Fibroblast of lung (primary cell): ENCODE measurements around the gene PLA2G3. TPM values are rescaled to one million over a fixed set of nuclear protein-coding genes. Genes with fewer than 3 reads are reported as not detected.

Experiments used
- DNase-seq, 2 donors: peaks; one replicate each; pipeline versions ENCODE4 v3.0.0 to v3.0.0-alpha.2; 2010; ENCODE audit warnings: low read depth in 2 of 2
- H2AFZ ChIP-seq: 2 replicates; pipeline ENCODE4 v1.5.1; 2012; ENCODE audit warnings: low read length, control low read depth, inconsistent platforms
- H3K27ac ChIP-seq: 2 replicates; pipeline ENCODE4 v1.5.1; 2011; ENCODE audit warnings: low read length, control low read depth; ENCODE audit not compliant: insufficient read depth
- H3K27me3 ChIP-seq: 2 replicates; pipeline ENCODE4 v1.5.1; 2011; ENCODE audit warnings: mild to moderate bottlenecking, low read length; ENCODE audit not compliant: control insufficient read depth, insufficient read depth
- H3K36me3 ChIP-seq: 2 replicates; pipeline ENCODE4 v1.5.1; 2011; ENCODE audit warnings: low read length; ENCODE audit not compliant: control insufficient read depth, insufficient read depth
- H3K4me1 ChIP-seq: 2 replicates; pipeline ENCODE4 v1.5.1; 2011; ENCODE audit warnings: low read length; ENCODE audit not compliant: control insufficient read depth, insufficient read depth; ENCODE audit errors: extremely low read depth
- H3K4me2 ChIP-seq: 2 replicates; pipeline ENCODE4 v1.5.1; 2011; ENCODE audit warnings: low read length, control low read depth; ENCODE audit not compliant: insufficient read depth; ENCODE audit errors: extremely low read depth
- H3K4me3 ChIP-seq, 4 experiments: fragments of 200-600 bp in 1 of 4; sonication (generic) in 1 of 4; replicated peaks in 1 of 4; 2 replicates each; pipeline ENCODE4 v1.5.1; 2011 to 2016; ENCODE audit warnings: low read length in 4 of 4, low read depth in 3 of 4, mild to moderate bottlenecking in 3 of 4, control low read depth in 2 of 4, inconsistent platforms in 1 of 4, mixed read lengths in 1 of 4; ENCODE audit not compliant: insufficient read depth in 1 of 4; ENCODE audit errors: control extremely low read depth in 1 of 4
- H3K79me2 ChIP-seq: 2 replicates; pipeline ENCODE4 v1.5.1; 2012; ENCODE audit warnings: mild to moderate bottlenecking, low read length, inconsistent platforms; ENCODE audit not compliant: control insufficient read depth, insufficient read depth
- H3K9ac ChIP-seq: 2 replicates; pipeline ENCODE4 v1.5.1; 2011; ENCODE audit warnings: mild to moderate bottlenecking, low read length, control low read depth; ENCODE audit not compliant: insufficient read depth
- H3K9me3 ChIP-seq: 2 replicates; pipeline ENCODE4 v1.5.1; 2012; ENCODE audit warnings: low read depth, low read length; ENCODE audit not compliant: control insufficient read depth, insufficient read depth
- H4K20me1 ChIP-seq: 2 replicates; pipeline ENCODE4 v1.5.1; 2011; ENCODE audit warnings: low read length; ENCODE audit not compliant: control insufficient read depth, insufficient read depth; ENCODE audit errors: extremely low read depth
- EZH2 ChIP-seq: IDR thresholded peaks from 2 replicates; pipeline ENCODE4 v1.5.1; 2012; ENCODE audit warnings: low read length, control low read depth, mild to moderate bottlenecking; ENCODE audit errors: missing control alignments
- polyA plus RNA-seq, 2 donors: library from polyadenylated mRNA; depleted of rRNA in 1 of 2; stranded (reverse) in 1 of 2; unstranded in 1 of 2; fragments of >200 nt; gene quantifications; 2 replicates each; pipeline ENCODE4 v1.2.1, GENCODE V29; 2011 to 2012; ENCODE audit warnings: missing spikeins in 1 of 2
- total RNA-seq: library from RNA; depleted of rRNA; stranded (reverse); fragments of >200 nt; gene quantifications from 2 replicates; pipeline ENCODE4 v1.2.1, GENCODE V29; 2014
- TF ChIP-seq, protein P1 (sequence below), 2 donors: IDR thresholded peaks in 1 of 2; conservative IDR thresholded peaks in 1 of 2; 1 replicate in 1 of 2; 2 replicates in 1 of 2; pipeline ENCODE4 v1.5.1; 2011 to 2012; ENCODE audit warnings: low read length in 2 of 2, control low read depth in 1 of 2, inconsistent platforms in 1 of 2, low read depth in 1 of 2, mild to moderate bottlenecking in 1 of 2

Gene PLA2G3
- total and polyA plus RNA-seq, 2 donors (not counting 1 experiment from before 2014, with no cell fraction given): 0.18 to 0.33 TPM

- Histone ChIP-seq H3K36me3 (no peaks in the 10 kb centered on the region), H3K79me2 (no peaks in the 10 kb centered on the region), H3K4me1 (no peaks in the 10 kb centered on the region), H4K20me1 (no peaks in the 10 kb centered on the region), H3K4me3 (no peak overlapping the region), H3K27me3 (peaks cover 9% of the 10 kb centered on the region), H2AFZ (no peak overlapping the region), H3K9me3 (no peaks in the 10 kb centered on the region), H3K4me2 (no peak overlapping the region), H3K9ac (no peak overlapping the region), H3K27ac (no peak overlapping the region)
- TF ChIP-seq, protein P1, sequence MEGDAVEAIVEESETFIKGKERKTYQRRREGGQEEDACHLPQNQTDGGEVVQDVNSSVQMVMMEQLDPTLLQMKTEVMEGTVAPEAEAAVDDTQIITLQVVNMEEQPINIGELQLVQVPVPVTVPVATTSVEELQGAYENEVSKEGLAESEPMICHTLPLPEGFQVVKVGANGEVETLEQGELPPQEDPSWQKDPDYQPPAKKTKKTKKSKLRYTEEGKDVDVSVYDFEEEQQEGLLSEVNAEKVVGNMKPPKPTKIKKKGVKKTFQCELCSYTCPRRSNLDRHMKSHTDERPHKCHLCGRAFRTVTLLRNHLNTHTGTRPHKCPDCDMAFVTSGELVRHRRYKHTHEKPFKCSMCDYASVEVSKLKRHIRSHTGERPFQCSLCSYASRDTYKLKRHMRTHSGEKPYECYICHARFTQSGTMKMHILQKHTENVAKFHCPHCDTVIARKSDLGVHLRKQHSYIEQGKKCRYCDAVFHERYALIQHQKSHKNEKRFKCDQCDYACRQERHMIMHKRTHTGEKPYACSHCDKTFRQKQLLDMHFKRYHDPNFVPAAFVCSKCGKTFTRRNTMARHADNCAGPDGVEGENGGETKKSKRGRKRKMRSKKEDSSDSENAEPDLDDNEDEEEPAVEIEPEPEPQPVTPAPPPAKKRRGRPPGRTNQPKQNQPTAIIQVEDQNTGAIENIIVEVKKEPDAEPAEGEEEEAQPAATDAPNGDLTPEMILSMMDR (conservative IDR thresholded peaks at IDR 0.05 in 1 of 2, IDR thresholded peaks at IDR 0.05 in 1 of 2; ENCODE audit: low read depth in 1 of 2, low read length in 2 of 2): no peak
- no peak for TF ChIP-seq EZH2
- DNase-seq: no peak
Observed at GRCh38 chr22:31136155-31136554, 4.2 kb downstream of the PLA2G3 start.

DNA sequence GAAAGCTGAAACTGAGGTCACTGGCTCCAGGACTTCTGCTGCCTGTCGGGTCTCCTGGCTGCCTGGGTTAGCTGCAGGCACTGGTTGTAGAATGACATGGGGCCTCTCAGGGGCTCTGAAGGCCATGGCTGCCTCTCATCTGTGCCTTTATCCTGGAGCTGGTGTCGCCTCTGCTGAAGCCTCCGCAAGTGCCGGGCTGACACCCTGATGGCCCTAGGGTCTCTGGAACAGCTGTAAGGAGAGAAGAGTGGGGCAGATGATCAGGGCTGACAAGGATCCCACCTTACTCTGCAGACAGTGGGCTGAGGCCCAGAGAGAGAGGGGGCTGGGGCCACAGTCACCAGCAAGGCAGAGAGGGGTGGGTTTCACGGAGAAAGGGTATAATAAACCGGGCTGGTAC, 4.6 kb downstream of the PLA2G3 start:
- H2AFZ ChIP-seq: no peak overlapping the region
- no peak for DNase-seq
- no peaks in the 10 kb centered on the region for H3K79me2 ChIP-seq
- no peaks in the 10 kb centered on the region for H3K9me3 ChIP-seq
- H3K27me3 ChIP-seq: peaks cover 9% of the 10 kb centered on the region
- no peak overlapping the region for H3K4me2 ChIP-seq
- TF ChIP-seq, protein P1 (conservative IDR thresholded peaks at IDR 0.05 in 1 of 2, IDR thresholded peaks at IDR 0.05 in 1 of 2; ENCODE audit: low read depth in 1 of 2, low read length in 2 of 2): no peak
- no peak for TF ChIP-seq EZH2
- H4K20me1 ChIP-seq: no peaks in the 10 kb centered on the region
- H3K4me3 ChIP-seq: no peak overlapping the region
- H3K9ac ChIP-seq: no peak overlapping the region
- H3K4me1 ChIP-seq: no peaks in the 10 kb centered on the region
- no peaks in the 10 kb centered on the region for H3K36me3 ChIP-seq
- H3K27ac ChIP-seq: no peak overlapping the region

GRCh38 chr22:31134688-31135087, 5.6 kb downstream of the PLA2G3 start:
- Histone ChIP-seq H2AFZ (no peak overlapping the region), H3K9me3 (no peaks in the 10 kb centered on the region), H3K4me2 (no peak overlapping the region), H4K20me1 (no peaks in the 10 kb centered on the region), H3K9ac (no peak overlapping the region), H3K27me3 (peaks cover 3% of the 10 kb centered on the region), H3K4me3 (no peak overlapping the region), H3K36me3 (no peaks in the 10 kb centered on the region), H3K4me1 (no peaks in the 10 kb centered on the region), H3K79me2 (no peaks in the 10 kb centered on the region), H3K27ac (no peak overlapping the region)
- TF ChIP-seq, protein P1 (conservative IDR thresholded peaks at IDR 0.05 in 1 of 2, IDR thresholded peaks at IDR 0.05 in 1 of 2; ENCODE audit: low read depth in 1 of 2, low read length in 2 of 2): no peak
- no peak for TF ChIP-seq EZH2
- no peak for DNase-seq
